Fibroblast of lung (primary cell): ENCODE results near the gene TMEM131. TPM values are rescaled to one million over a fixed set of nuclear protein-coding genes. Genes with fewer than 3 reads are reported as not detected.

Experiments
- DNase-seq, 2 donors: peaks; one replicate each; pipeline versions ENCODE4 v3.0.0 to v3.0.0-alpha.2; 2010; ENCODE audit warnings: low read depth in 2 of 2
- H2AFZ ChIP-seq: 2 replicates; pipeline ENCODE4 v1.5.1; 2012; ENCODE audit warnings: low read length, control low read depth, inconsistent platforms
- H3K27ac ChIP-seq: 2 replicates; pipeline ENCODE4 v1.5.1; 2011; ENCODE audit warnings: low read length, control low read depth; ENCODE audit not compliant: insufficient read depth
- H3K27me3 ChIP-seq: 2 replicates; pipeline ENCODE4 v1.5.1; 2011; ENCODE audit warnings: mild to moderate bottlenecking, low read length; ENCODE audit not compliant: control insufficient read depth, insufficient read depth
- H3K36me3 ChIP-seq: 2 replicates; pipeline ENCODE4 v1.5.1; 2011; ENCODE audit warnings: low read length; ENCODE audit not compliant: control insufficient read depth, insufficient read depth
- H3K4me1 ChIP-seq: 2 replicates; pipeline ENCODE4 v1.5.1; 2011; ENCODE audit warnings: low read length; ENCODE audit not compliant: control insufficient read depth, insufficient read depth; ENCODE audit errors: extremely low read depth
- H3K4me2 ChIP-seq: 2 replicates; pipeline ENCODE4 v1.5.1; 2011; ENCODE audit warnings: low read length, control low read depth; ENCODE audit not compliant: insufficient read depth; ENCODE audit errors: extremely low read depth
- H3K4me3 ChIP-seq, 4 experiments: fragments of 200-600 bp in 1 of 4; sonication (generic) in 1 of 4; replicated peaks in 1 of 4; 2 replicates each; pipeline ENCODE4 v1.5.1; 2011 to 2016; ENCODE audit warnings: low read length in 4 of 4, low read depth in 3 of 4, mild to moderate bottlenecking in 3 of 4, control low read depth in 2 of 4, inconsistent platforms in 1 of 4, mixed read lengths in 1 of 4; ENCODE audit not compliant: insufficient read depth in 1 of 4; ENCODE audit errors: control extremely low read depth in 1 of 4
- H3K79me2 ChIP-seq: 2 replicates; pipeline ENCODE4 v1.5.1; 2012; ENCODE audit warnings: mild to moderate bottlenecking, low read length, inconsistent platforms; ENCODE audit not compliant: control insufficient read depth, insufficient read depth
- H3K9ac ChIP-seq: 2 replicates; pipeline ENCODE4 v1.5.1; 2011; ENCODE audit warnings: mild to moderate bottlenecking, low read length, control low read depth; ENCODE audit not compliant: insufficient read depth
- H3K9me3 ChIP-seq: 2 replicates; pipeline ENCODE4 v1.5.1; 2012; ENCODE audit warnings: low read depth, low read length; ENCODE audit not compliant: control insufficient read depth, insufficient read depth
- H4K20me1 ChIP-seq: 2 replicates; pipeline ENCODE4 v1.5.1; 2011; ENCODE audit warnings: low read length; ENCODE audit not compliant: control insufficient read depth, insufficient read depth; ENCODE audit errors: extremely low read depth
- EZH2 ChIP-seq: IDR thresholded peaks from 2 replicates; pipeline ENCODE4 v1.5.1; 2012; ENCODE audit warnings: low read length, control low read depth, mild to moderate bottlenecking; ENCODE audit errors: missing control alignments
- polyA plus RNA-seq, 2 donors: library from polyadenylated mRNA; depleted of rRNA in 1 of 2; stranded (reverse) in 1 of 2; unstranded in 1 of 2; fragments of >200 nt; gene quantifications; 2 replicates each; pipeline ENCODE4 v1.2.1, GENCODE V29; 2011 to 2012; ENCODE audit warnings: missing spikeins in 1 of 2
- total RNA-seq: library from RNA; depleted of rRNA; stranded (reverse); fragments of >200 nt; gene quantifications from 2 replicates; pipeline ENCODE4 v1.2.1, GENCODE V29; 2014
- TF ChIP-seq, protein P1 (sequence below), 2 donors: IDR thresholded peaks in 1 of 2; conservative IDR thresholded peaks in 1 of 2; 1 replicate in 1 of 2; 2 replicates in 1 of 2; pipeline ENCODE4 v1.5.1; 2011 to 2012; ENCODE audit warnings: low read length in 2 of 2, control low read depth in 1 of 2, inconsistent platforms in 1 of 2, low read depth in 1 of 2, mild to moderate bottlenecking in 1 of 2

TMEM131 gene
- total and polyA plus RNA-seq, 2 donors (not counting 1 experiment from before 2014, with no cell fraction given) = 18.1 to 32.4 TPM

DNA sequence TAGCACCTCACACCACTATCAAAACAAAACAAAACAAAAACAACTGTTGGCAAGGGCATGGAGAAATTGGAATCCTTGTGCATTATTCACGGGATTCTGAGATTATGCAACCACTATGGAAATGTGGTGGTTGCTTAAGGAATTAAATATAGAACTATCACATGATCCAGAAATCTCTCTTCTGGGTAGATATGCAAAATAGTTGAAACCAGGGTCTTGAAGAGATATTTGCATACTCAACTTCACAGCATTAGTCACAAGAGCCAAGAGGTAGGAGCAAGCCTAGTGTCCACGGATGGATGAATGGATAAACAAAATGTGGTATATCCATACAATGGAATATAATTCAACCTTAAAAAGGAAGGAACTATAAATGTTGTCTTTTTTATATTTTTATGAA lies 7.0 kb downstream of the TMEM131 start:
- Histone ChIP-seq H3K36me3 (no peaks in the 10 kb centered on the region), H3K9ac (no peak overlapping the region), H3K27ac (no peak overlapping the region), H3K4me1 (no peaks in the 10 kb centered on the region), H4K20me1 (no peaks in the 10 kb centered on the region), H3K9me3 (no peaks in the 10 kb centered on the region), H3K4me3 (no peak overlapping the region), H2AFZ (no peak overlapping the region), H3K4me2 (no peak overlapping the region), H3K79me2 (peaks cover 81% of the 10 kb centered on the region), H3K27me3 (no peaks in the 10 kb centered on the region)
- peak in 1 of 2 donors; percentile 21 for DNase-seq
- TF ChIP-seq EZH2 = no peak
- TF ChIP-seq, protein P1, sequence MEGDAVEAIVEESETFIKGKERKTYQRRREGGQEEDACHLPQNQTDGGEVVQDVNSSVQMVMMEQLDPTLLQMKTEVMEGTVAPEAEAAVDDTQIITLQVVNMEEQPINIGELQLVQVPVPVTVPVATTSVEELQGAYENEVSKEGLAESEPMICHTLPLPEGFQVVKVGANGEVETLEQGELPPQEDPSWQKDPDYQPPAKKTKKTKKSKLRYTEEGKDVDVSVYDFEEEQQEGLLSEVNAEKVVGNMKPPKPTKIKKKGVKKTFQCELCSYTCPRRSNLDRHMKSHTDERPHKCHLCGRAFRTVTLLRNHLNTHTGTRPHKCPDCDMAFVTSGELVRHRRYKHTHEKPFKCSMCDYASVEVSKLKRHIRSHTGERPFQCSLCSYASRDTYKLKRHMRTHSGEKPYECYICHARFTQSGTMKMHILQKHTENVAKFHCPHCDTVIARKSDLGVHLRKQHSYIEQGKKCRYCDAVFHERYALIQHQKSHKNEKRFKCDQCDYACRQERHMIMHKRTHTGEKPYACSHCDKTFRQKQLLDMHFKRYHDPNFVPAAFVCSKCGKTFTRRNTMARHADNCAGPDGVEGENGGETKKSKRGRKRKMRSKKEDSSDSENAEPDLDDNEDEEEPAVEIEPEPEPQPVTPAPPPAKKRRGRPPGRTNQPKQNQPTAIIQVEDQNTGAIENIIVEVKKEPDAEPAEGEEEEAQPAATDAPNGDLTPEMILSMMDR (conservative IDR thresholded peaks at IDR 0.05 in 1 of 2, IDR thresholded peaks at IDR 0.05 in 1 of 2; ENCODE audit: low read depth in 1 of 2, low read length in 2 of 2) = no peak

GRCh38 chr2:97985998-97986397 lies 9.8 kb downstream of the TMEM131 start:
- Histone ChIP-seq H3K9me3 (no peaks in the 10 kb centered on the region), H3K4me1 (no peaks in the 10 kb centered on the region), H3K27ac (no peak overlapping the region), H3K27me3 (no peaks in the 10 kb centered on the region), H3K4me3 (no peak overlapping the region), H4K20me1 (no peaks in the 10 kb centered on the region), H3K79me2 (peaks cover 66% of the 10 kb centered on the region), H3K36me3 (no peaks in the 10 kb centered on the region), H3K4me2 (no peak overlapping the region), H2AFZ (no peak overlapping the region), H3K9ac (no peak overlapping the region)
- TF ChIP-seq EZH2 = no peak
- TF ChIP-seq, protein P1 (conservative IDR thresholded peaks at IDR 0.05 in 1 of 2, IDR thresholded peaks at IDR 0.05 in 1 of 2; ENCODE audit: low read depth in 1 of 2, low read length in 2 of 2) = no peak
- DNase-seq = no peak

DNA sequence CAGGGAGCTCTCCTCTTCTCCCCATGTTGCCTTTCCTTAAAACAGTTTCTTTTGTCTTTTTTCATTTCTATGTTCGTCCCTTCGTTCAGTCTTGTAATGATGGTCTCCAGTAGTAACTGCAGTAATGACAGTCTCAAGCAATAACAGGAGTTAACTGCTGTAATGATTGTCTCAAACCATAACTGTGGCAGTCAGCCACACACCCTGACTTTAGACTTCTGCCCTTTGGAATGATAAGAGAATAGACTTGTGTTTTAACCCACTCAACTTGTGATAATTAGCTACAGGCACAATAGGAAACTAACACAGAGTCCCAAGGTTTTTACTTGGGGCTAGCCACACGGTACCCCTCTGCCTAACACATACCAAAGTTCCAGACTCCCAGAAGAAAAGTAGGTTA lies 12.1 kb downstream of the TMEM131 start:
- no peak overlapping the region for H3K4me3 ChIP-seq
- H3K4me2 ChIP-seq = no peak overlapping the region
- H3K9me3 ChIP-seq = no peaks in the 10 kb centered on the region
- DNase-seq = no peak
- H3K4me1 ChIP-seq = no peaks in the 10 kb centered on the region
- H3K27ac ChIP-seq = no peak overlapping the region
- peaks cover 56% of the 10 kb centered on the region for H3K79me2 ChIP-seq
- no peaks in the 10 kb centered on the region for H3K36me3 ChIP-seq
- no peak for TF ChIP-seq EZH2
- TF ChIP-seq, protein P1 (conservative IDR thresholded peaks at IDR 0.05 in 1 of 2, IDR thresholded peaks at IDR 0.05 in 1 of 2; ENCODE audit: low read depth in 1 of 2, low read length in 2 of 2) = no peak
- H3K9ac ChIP-seq = no peak overlapping the region
- no peaks in the 10 kb centered on the region for H4K20me1 ChIP-seq
- H3K27me3 ChIP-seq = no peaks in the 10 kb centered on the region
- no peak overlapping the region for H2AFZ ChIP-seq
